ENCODE data around the gene CSNK1G1. TPM values are rescaled to one million over a fixed set of nuclear protein-coding genes. Genes with fewer than 3 reads are reported as not detected.

Gene CSNK1G1
- total and polyA plus RNA-seq, 2 of the 8 experiments (the other 6 are each of a cell fraction or from before 2014, with no cell fraction given) = 6.0 to 12.9 TPM

DNA sequence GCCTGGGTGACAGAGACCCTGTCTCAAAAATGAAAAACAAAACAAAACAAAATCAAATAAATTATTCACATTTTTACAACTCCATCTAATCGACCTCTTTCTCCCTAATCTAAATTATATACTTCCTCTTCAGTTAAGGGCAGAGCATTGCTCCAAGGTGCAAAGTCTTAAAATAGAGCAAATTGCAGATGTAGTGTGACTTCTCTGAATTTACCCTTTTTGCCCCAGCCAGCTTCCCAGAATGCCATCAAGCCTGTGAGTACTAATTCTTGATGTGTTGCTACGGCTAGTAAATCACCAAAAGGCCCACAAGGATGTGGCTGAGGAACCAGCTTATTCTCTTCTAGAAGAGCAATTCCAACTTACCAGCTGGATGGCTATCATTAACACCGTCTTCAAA lies 139.8 kb downstream of the CSNK1G1 start:
- H3K18ac ChIP-seq (ENCODE audit: extremely low read depth, low read length) = no peak overlapping the region
- H2BK5ac ChIP-seq (ENCODE audit: low read depth, low read length) = no peak overlapping the region
- no peaks in the 10 kb centered on the region for H3K79me1 ChIP-seq (ENCODE audit: low read depth, low read length)
- H2BK15ac ChIP-seq (ENCODE audit: low read length) = no peak overlapping the region
- no peak overlapping the region for H4K8ac ChIP-seq (ENCODE audit: extremely low read depth, insufficient read depth, low read length)
- peaks cover 0 to 4% (median 3%) of the 10 kb centered on the region in 4 experiments; a peak in 2 of 8 replicates for H3K36me3 ChIP-seq (ENCODE audit: control insufficient read depth in 2 of 4, insufficient read depth in 4 of 4, low read length in 3 of 4)
- H3K23ac ChIP-seq (ENCODE audit: insufficient read length) = no peak overlapping the region
- no peak overlapping the region for H2BK20ac ChIP-seq (ENCODE audit: low read length)
- no peaks in the 10 kb centered on the region for H3K9me3 ChIP-seq (ENCODE audit: insufficient read depth in 2 of 2, low read depth in 1 of 2, low read length in 1 of 2)
- H3K56ac ChIP-seq (replicated peaks; ENCODE audit: insufficient read length, low read depth, low read length) = no peak overlapping the region
- H3K27me3 ChIP-seq (replicated peaks in 1 of 4; ENCODE audit: control insufficient read depth in 3 of 4, extremely low read depth in 1 of 4, insufficient read depth in 3 of 4, low read length in 3 of 4) = no peaks in the 10 kb centered on the region
- H2BK120ac ChIP-seq (replicated peaks; ENCODE audit: low read depth, low read length) = no peak overlapping the region
- CTCF ChIA-PET (ENCODE audit: partially characterized antibody) = interaction anchor here (0.7 kb wide), 2 partner anchors 127 to 240 kb away, joined by 3 read pairs; no protein-coding TSS in a partner anchor
- WGBS, 2 experiments (ENCODE audit: extremely low coverage in 1 of 2, insufficient coverage in 1 of 2, insufficient read length in 1 of 2, insufficient replicate concordance in 2 of 2, low coverage in 1 of 2, low lambda C conversion rate in 2 of 2, missing lambda C conversion rate in 1 of 2) = 87 to 100% methylated on average over 1 to 3 of the region's 3 CpGs
- peaks cover 0 to 2% of the 10 kb centered on the region in 2 experiments for H4K20me1 ChIP-seq (replicated peaks in 1 of 2; ENCODE audit: control insufficient read depth in 1 of 2, insufficient read depth in 2 of 2, low read length in 2 of 2)
- no peak overlapping the region for H3K9ac ChIP-seq (replicated peaks in 1 of 4; ENCODE audit: extremely low read depth in 1 of 4, low read depth in 3 of 4, low read length in 3 of 4)
- no peaks in the 10 kb centered on the region for H3K4me1 ChIP-seq (replicated peaks in 1 of 4; ENCODE audit: control insufficient read depth in 3 of 4, insufficient read depth in 4 of 4, low read length in 3 of 4)
- FAIRE-seq (no peak), DNase-seq (ENCODE audit: low read depth in 1 of 2, low spot score in 2 of 2) (no peak)
- no peak overlapping the region for H3K27ac ChIP-seq (ENCODE audit: low read depth, low read length)
- H3K79me2 ChIP-seq (ENCODE audit: control insufficient read depth in 1 of 2, insufficient read depth in 2 of 2, low read length in 2 of 2) = no peaks in the 10 kb centered on the region
- TF ChIP-seq SIRT6 (IDR thresholded peaks at IDR 0.05; ENCODE audit: low read length) = no peak
- no peak for TF ChIP-seq CREB1 (IDR thresholded peaks at IDR 0.05)
- TF ChIP-seq BCL11A (IDR thresholded peaks at IDR 0.05; ENCODE audit: low read depth in 2 of 2, low read length in 2 of 2) = no peak
- TF ChIP-seq GTF2F1 (IDR thresholded peaks at IDR 0.05; ENCODE audit: borderline replicate concordance, low read depth, low read length) = no peak
- no peak for TF ChIP-seq EGR1 (IDR thresholded peaks at IDR 0.05; ENCODE audit: borderline replicate concordance, low read depth, low read length)
- no peak for TF ChIP-seq POLR2A (IDR thresholded peaks at IDR 0.05; ENCODE audit: control extremely low read depth in 1 of 2, low read depth in 2 of 2, low read length in 2 of 2)
- TF ChIP-seq EP300 (IDR thresholded peaks at IDR 0.05; ENCODE audit: borderline replicate concordance in 1 of 2, low read depth in 2 of 2, low read length in 2 of 2) = no peak
- no peak for TF ChIP-seq KDM5A (IDR thresholded peaks at IDR 0.05; ENCODE audit: low read length)
- no peak for TF ChIP-seq SP4 (IDR thresholded peaks at IDR 0.05; ENCODE audit: low read length)
- TF ChIP-seq ZNF274 (IDR thresholded peaks at IDR 0.05; ENCODE audit: borderline replicate concordance, extremely low read depth, low read length) = no peak
- no peak for TF ChIP-seq KDM1A (IDR thresholded peaks at IDR 0.05; ENCODE audit: borderline replicate concordance, low read length)
- TF ChIP-seq SP1 (IDR thresholded peaks at IDR 0.05; ENCODE audit: low read depth, low read length) = no peak
- TF ChIP-seq, protein P1, sequence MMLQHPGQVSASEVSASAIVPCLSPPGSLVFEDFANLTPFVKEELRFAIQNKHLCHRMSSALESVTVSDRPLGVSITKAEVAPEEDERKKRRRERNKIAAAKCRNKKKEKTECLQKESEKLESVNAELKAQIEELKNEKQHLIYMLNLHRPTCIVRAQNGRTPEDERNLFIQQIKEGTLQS (IDR thresholded peaks at IDR 0.05; ENCODE audit: insufficient read depth, low read depth, low read length) = no peak
- H3K14ac ChIP-seq (ENCODE audit: insufficient read length) = no peak overlapping the region
- no peak overlapping the region for H3K4ac ChIP-seq (replicated peaks; ENCODE audit: insufficient read length, low read depth, low read length)
- H4K91ac ChIP-seq (replicated peaks; ENCODE audit: insufficient read length, low read length) = no peak overlapping the region
- H4K5ac ChIP-seq (ENCODE audit: insufficient read length, low read depth, low read length) = no peak overlapping the region
- no peak overlapping the region for H2BK12ac ChIP-seq (ENCODE audit: low read depth, low read length)
- H3K23me2 ChIP-seq (ENCODE audit: low read depth, low read length) = no peaks in the 10 kb centered on the region
- POLR2A ChIA-PET (ENCODE audit: partially characterized antibody) = no interaction called here
- H2AK5ac ChIP-seq (ENCODE audit: low read depth, low read length) = no peak overlapping the region
- no peak overlapping the region for H2AFZ ChIP-seq (ENCODE audit: low read length)
- no peak overlapping the region for H3K4me2 ChIP-seq (ENCODE audit: insufficient read depth in 1 of 2, low read depth in 2 of 2, low read length in 2 of 2)
- H3K4me3 ChIP-seq (ENCODE audit: extremely low read depth in 1 of 4, insufficient read depth in 2 of 4, low read depth in 3 of 4, low read length in 4 of 4) = no peak overlapping the region
